Neural cell (in vitro differentiated cells): ENCODE measurements around the gene ARHGEF37.

Experiments
- CTCF ChIP-seq: fragments of 450-650 bp; IDR thresholded peaks from 2 replicates; pipeline ENCODE4 v1.5.1; 2014; ENCODE audit warnings: antibody characterized with exemption, mild to moderate bottlenecking, moderate library complexity; ENCODE audit not compliant: poor library complexity, severe bottlenecking
- EP300 ChIP-seq: fragments of 450-650 bp; conservative IDR thresholded peaks from 2 replicates; pipeline ENCODE4 v1.6.1; 2014; ENCODE audit warnings: antibody characterized with exemption, mild to moderate bottlenecking, moderate library complexity; ENCODE audit not compliant: poor library complexity, severe bottlenecking
- EZH2 ChIP-seq: fragments of 200-600, 300-800 bp; shearing (Covaris generic), sonication (generic); IDR thresholded peaks from 2 replicates; pipeline ENCODE4 v1.6.1; 2014; ENCODE audit warnings: antibody characterized with exemption, low read length, borderline replicate concordance, mild to moderate bottlenecking; ENCODE audit not compliant: insufficient read depth, poor library complexity, severe bottlenecking
- RAD21 ChIP-seq: fragments of 450-650 bp; conservative IDR thresholded peaks from 2 replicates; pipeline ENCODE4 v1.6.1; 2014; ENCODE audit warnings: antibody characterized with exemption, mild to moderate bottlenecking, moderate library complexity
- REST ChIP-seq: IDR thresholded peaks from 2 replicates; pipeline ENCODE4 v1.6.1; 2012; ENCODE audit warnings: borderline replicate concordance

DNA sequence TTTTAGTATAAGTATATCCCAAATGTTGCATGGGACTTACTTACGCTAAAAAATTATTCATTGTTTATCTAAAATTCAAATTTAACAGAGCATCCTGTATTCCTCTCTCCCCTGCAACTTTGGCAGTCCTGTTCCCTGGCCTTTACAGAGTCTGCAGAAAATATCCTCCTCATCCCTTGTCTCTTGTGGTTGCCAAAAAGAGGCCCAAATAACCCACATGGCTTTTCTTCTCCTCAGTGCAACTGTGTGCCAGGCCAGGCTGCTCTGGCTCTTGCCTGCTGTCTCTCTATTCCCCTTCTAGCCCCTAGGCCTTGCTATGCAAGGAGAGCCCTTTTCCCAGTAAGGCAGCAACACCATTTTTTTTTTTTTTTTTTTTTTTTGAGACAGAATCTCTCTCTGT lies 23.0 kb downstream of the ARHGEF37 start:
- TF ChIP-seq REST (no peak), CTCF (no peak), EZH2 (no peak), EP300 (no peak), RAD21 (no peak)
